ENCODE measurements around the gene FZD7. TPM values are rescaled to one million over a fixed set of nuclear protein-coding genes. Genes with fewer than 3 reads are reported as not detected.

The FZD7 gene
- total and polyA plus RNA-seq, 12 donors, result 2.3 to 51.1 (median 28.4) TPM

DNA sequence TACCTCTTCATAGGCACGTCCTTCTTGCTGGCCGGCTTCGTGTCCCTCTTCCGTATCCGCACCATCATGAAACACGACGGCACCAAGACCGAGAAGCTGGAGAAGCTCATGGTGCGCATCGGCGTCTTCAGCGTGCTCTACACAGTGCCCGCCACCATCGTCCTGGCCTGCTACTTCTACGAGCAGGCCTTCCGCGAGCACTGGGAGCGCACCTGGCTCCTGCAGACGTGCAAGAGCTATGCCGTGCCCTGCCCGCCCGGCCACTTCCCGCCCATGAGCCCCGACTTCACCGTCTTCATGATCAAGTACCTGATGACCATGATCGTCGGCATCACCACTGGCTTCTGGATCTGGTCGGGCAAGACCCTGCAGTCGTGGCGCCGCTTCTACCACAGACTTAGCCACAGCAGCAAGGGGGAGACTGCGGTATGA, 2.3 kb downstream of the FZD7 start:
- peak overlapping the region in 9 of 10 donors; percentile 22 to 87 (median 76) for H3K4me3 ChIP-seq
- H3K4me1 ChIP-seq, result peaks cover 13 to 61% (median 49%) of the 10 kb centered on the region in 9 donors
- no peaks in the 10 kb centered on the region for H3K36me3 ChIP-seq
- TF ChIP-seq, protein P1, sequence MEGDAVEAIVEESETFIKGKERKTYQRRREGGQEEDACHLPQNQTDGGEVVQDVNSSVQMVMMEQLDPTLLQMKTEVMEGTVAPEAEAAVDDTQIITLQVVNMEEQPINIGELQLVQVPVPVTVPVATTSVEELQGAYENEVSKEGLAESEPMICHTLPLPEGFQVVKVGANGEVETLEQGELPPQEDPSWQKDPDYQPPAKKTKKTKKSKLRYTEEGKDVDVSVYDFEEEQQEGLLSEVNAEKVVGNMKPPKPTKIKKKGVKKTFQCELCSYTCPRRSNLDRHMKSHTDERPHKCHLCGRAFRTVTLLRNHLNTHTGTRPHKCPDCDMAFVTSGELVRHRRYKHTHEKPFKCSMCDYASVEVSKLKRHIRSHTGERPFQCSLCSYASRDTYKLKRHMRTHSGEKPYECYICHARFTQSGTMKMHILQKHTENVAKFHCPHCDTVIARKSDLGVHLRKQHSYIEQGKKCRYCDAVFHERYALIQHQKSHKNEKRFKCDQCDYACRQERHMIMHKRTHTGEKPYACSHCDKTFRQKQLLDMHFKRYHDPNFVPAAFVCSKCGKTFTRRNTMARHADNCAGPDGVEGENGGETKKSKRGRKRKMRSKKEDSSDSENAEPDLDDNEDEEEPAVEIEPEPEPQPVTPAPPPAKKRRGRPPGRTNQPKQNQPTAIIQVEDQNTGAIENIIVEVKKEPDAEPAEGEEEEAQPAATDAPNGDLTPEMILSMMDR (IDR thresholded peaks at IDR 0.05), result no peak
- peak in 1 of 2 donors; percentile 22 for DNase-seq
- intact Hi-C loops (cut with DNase I), result loop anchor here in 9 of 10 donors (2.0 to 10.0 kb wide), 12 partner anchors 81 to 251 kb away; partner anchors contain the start of gene ALS2 (in 1 of the 9)
- ATAC-seq, result no peak
- H3K27ac ChIP-seq, result peak overlapping the region in 5 of 10 donors; percentile 76 to 86 (median 80)
- peaks cover 0 to 94% (median 49%) of the 10 kb centered on the region in 7 donors for H3K27me3 ChIP-seq
- H3K9me3 ChIP-seq, result no peaks in the 10 kb centered on the region
- WGBS, 2 donors, result 30 to 40% methylated on average over 32 of the region's 32 CpGs

DNA sequence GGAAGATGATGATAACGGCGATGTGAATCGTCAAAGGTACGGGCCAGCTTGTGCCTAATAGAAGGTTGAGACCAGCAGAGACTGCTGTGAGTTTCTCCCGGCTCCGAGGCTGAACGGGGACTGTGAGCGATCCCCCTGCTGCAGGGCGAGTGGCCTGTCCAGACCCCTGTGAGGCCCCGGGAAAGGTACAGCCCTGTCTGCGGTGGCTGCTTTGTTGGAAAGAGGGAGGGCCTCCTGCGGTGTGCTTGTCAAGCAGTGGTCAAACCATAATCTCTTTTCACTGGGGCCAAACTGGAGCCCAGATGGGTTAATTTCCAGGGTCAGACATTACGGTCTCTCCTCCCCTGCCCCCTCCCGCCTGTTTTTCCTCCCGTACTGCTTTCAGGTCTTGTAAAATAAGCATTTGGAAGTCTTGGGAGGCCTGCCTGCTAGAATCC, 3.0 kb downstream of the FZD7 start:
- H3K27ac ChIP-seq, result peak overlapping the region in 8 of 10 donors; percentile 5 to 86 (median 77)
- 29 to 31% methylated on average over 15 of the region's 15 CpGs for WGBS, 2 donors
- ATAC-seq (peak in 2 of 8 donors; percentile 6 to 9), DNase-seq (peak in 1 of 2 donors; percentile 16)
- intact Hi-C loops (cut with DNase I), result loop anchor here in 9 of 10 donors (5.0 to 10.0 kb wide), 11 partner anchors 82 to 252 kb away; partner anchors contain the start of gene ALS2 (in 1 of the 9)
- peaks cover 13 to 61% (median 49%) of the 10 kb centered on the region in 9 donors for H3K4me1 ChIP-seq
- TF ChIP-seq, protein P1 (IDR thresholded peaks at IDR 0.05), result no peak
- H3K4me3 ChIP-seq, result peak overlapping the region in 9 of 10 donors; percentile 22 to 87 (median 76)
- peaks cover 0 to 92% (median 49%) of the 10 kb centered on the region in 7 donors for H3K27me3 ChIP-seq
- no peaks in the 10 kb centered on the region for H3K9me3 ChIP-seq
- H3K36me3 ChIP-seq, result no peaks in the 10 kb centered on the region

DNA sequence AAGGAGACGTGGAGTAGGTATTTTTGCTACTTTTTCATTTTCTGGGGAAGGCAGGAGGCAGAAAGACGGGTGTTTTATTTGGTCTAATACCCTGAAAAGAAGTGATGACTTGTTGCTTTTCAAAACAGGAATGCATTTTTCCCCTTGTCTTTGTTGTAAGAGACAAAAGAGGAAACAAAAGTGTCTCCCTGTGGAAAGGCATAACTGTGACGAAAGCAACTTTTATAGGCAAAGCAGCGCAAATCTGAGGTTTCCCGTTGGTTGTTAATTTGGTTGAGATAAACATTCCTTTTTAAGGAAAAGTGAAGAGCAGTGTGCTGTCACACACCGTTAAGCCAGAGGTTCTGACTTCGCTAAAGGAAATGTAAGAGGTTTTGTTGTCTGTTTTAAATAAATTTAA, 3.4 kb downstream of the FZD7 start:
- no peaks in the 10 kb centered on the region for H3K36me3 ChIP-seq
- peaks cover 0 to 87% (median 49%) of the 10 kb centered on the region in 7 donors for H3K27me3 ChIP-seq
- H3K9me3 ChIP-seq, result no peaks in the 10 kb centered on the region
- intact Hi-C loops (cut with DNase I), result loop anchor here in 9 of 10 donors (5.0 to 10.0 kb wide), 11 partner anchors 82 to 252 kb away; partner anchors contain the start of gene ALS2 (in 1 of the 9)
- TF ChIP-seq, protein P1 (IDR thresholded peaks at IDR 0.05), result no peak
- no peak for DNase-seq
- no peak for ATAC-seq
- peak overlapping the region in 8 of 10 donors; percentile 5 to 86 (median 77) for H3K27ac ChIP-seq
- WGBS, 2 donors, result 33 to 47% methylated on average over 7 of the region's 7 CpGs
- H3K4me1 ChIP-seq, result peaks cover 11 to 58% (median 45%) of the 10 kb centered on the region in 9 donors
- H3K4me3 ChIP-seq, result peak overlapping the region in 9 of 10 donors; percentile 22 to 87 (median 76)

DNA sequence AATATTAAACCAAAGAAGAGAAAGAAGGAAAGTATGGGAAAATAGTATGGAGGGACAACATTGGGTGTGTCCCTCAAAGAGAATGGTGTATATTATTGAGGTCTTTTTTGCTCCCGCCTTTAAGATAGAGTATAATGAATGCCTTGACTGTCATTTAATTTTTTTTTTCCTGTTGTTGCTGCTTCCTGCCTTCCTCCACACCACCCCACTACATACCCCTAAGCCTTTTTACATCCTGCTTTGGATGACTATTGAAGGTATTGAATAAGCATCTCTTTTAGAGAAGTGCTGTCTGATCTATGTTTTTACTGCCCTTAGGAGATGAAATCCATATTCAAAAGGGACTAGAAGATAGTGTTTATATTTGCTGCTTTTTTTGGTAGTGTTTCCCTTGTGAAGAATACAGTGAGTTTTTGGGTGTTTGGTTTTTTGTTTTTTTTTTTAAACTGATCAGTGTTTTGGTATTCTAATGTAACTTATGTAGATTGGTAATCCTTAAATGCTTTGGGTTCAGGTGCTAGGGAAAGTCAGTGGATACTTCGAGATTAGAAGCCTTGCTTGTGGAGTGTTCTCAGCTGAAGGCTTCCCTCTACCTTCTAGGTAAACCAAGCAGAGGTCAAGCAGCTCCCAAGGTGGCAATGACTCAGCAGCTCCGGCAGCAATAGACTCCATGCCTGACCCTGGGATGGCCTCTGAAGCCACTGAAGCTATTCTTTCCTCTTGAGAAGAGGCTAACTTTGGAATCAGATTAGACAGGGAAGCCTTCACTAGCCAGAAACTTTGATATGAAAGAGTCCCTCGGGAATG, 5.0 kb downstream of the FZD7 start:
- peak in 5 of 8 donors; percentile 27 to 59 (median 31) for ATAC-seq
- TF ChIP-seq, protein P1 (IDR thresholded peaks at IDR 0.05), result no peak
- peak in 1 of 2 donors; percentile 23 for DNase-seq

More for the DNA sequence above, 5.0 kb downstream of the FZD7 start:
- Histone ChIP-seq H3K27me3 (peaks cover 0 to 74% (median 49%) of the 10 kb centered on the region in 7 donors), H3K9me3 (no peaks in the 10 kb centered on the region), H3K4me3 (peak overlapping the region in 6 of 10 donors; percentile 7 to 87 (median 80)), H3K36me3 (no peaks in the 10 kb centered on the region), H3K27ac (peak overlapping the region; percentile 27 to 86 (median 76)), H3K4me1 (peaks cover 10 to 51% (median 38%) of the 10 kb centered on the region in 9 donors)
- intact Hi-C loops (cut with DNase I), result loop anchor here in 9 of 10 donors (5.0 to 10.0 kb wide), 11 partner anchors 84 to 254 kb away; partner anchors contain the start of gene ALS2 (in 1 of the 9)
- 34% methylated on average over 4 of the region's 4 CpGs for WGBS, 2 donors
